Skin epidermis (tissue), 12 donors: Measurements from ENCODE around the gene SLX9.
"Not testable (repeated sequence)": the region's sequence is repeated elsewhere in the genome, so short reads cannot be mapped to it uniquely, and the experiment has no call there.

Experiments
- H3K27ac ChIP-seq, 21 experiments: fragments of 200-600 bp; sonication (generic) in 11 of 21; one replicate each; pipeline ENCODE4 v1.5.0; 2020; ENCODE audit warnings: mild to moderate bottlenecking in 3 of 21, inconsistent platforms in 2 of 21, moderate library complexity in 2 of 21
- H3K4me3 ChIP-seq, 7 experiments: fragments of 200-600 bp; sonication (generic) in 2 of 7; one replicate each; pipeline ENCODE4 v1.5.0; 2020; ENCODE audit warnings: inconsistent platforms in 2 of 7, mild to moderate bottlenecking in 2 of 7, moderate library complexity in 1 of 7

SLX9 gene

GRCh38 chr21:44912506-44913412 lies 27.1 kb upstream of the SLX9 start:
- H3K27ac ChIP-seq: peak overlapping the region in 17 of 21 experiments; percentile 29 to 91 (median 77)
- not testable (repeated sequence) for H3K4me3 ChIP-seq

GRCh38 chr21:44913425-44914175 lies 26.2 kb upstream of the SLX9 start:
- H3K27ac ChIP-seq: peak overlapping the region in 19 of 21 experiments; percentile 1 to 91 (median 73)

GRCh38 chr21:44914176-44914874 lies 25.5 kb upstream of the SLX9 start:
- peak overlapping the region in 1 of 7 experiments; percentile 9 for H3K4me3 ChIP-seq
- H3K27ac ChIP-seq: peak overlapping the region in 17 of 21 experiments; percentile 23 to 91 (median 73)

More at GRCh38 chr21:44913425-44914175, 26.2 kb upstream of the SLX9 start:
- no peak overlapping the region for H3K4me3 ChIP-seq

- Histone ChIP-seq H3K4me3 (no peak overlapping the region), H3K27ac (peak overlapping the region in 2 of 21 experiments; percentile 27 to 99)
Measured at GRCh38 chr21:44916965-44917364, 22.9 kb upstream of the SLX9 start.

- Histone ChIP-seq H3K27ac (peak overlapping the region in 5 of 21 experiments; percentile 4 to 99 (median 93)), H3K4me3 (no peak overlapping the region)
Measured at GRCh38 chr21:44917446-44918106, 22.3 kb upstream of the SLX9 start.

GRCh38 chr21:44918107-44918470 lies 21.7 kb upstream of the SLX9 start:
- H3K4me3 ChIP-seq: peak overlapping the region in 3 of 7 experiments; percentile 40 to 52 (median 45)

GRCh38 chr21:44918581-44919033 lies 21.2 kb upstream of the SLX9 start:
- H3K27ac ChIP-seq: peak overlapping the region in 10 of 21 experiments; percentile 4 to 99 (median 84)
- peak overlapping the region; percentile 3 to 52 (median 42) for H3K4me3 ChIP-seq

More at GRCh38 chr21:44918107-44918470, 21.7 kb upstream of the SLX9 start:
- H3K27ac ChIP-seq: peak overlapping the region in 7 of 21 experiments; percentile 4 to 99 (median 86)

- peak overlapping the region; percentile 32 to 52 (median 42) for H3K4me3 ChIP-seq
- H3K27ac ChIP-seq: peak overlapping the region in 18 of 21 experiments; percentile 7 to 99 (median 82)
Measured at GRCh38 chr21:44919111-44919912, 20.5 kb upstream of the SLX9 start.

- Histone ChIP-seq H3K27ac (peak overlapping the region in 20 of 21 experiments; percentile 3 to 99 (median 80)), H3K4me3 (peak overlapping the region; percentile 32 to 52 (median 42))
Measured at GRCh38 chr21:44919913-44920693, 19.7 kb upstream of the SLX9 start.

GRCh38 chr21:44920694-44921604 lies 18.9 kb upstream of the SLX9 start, which contains the start of gene ITGB2:
Gene ITGB2, minus strand, starts transcription at chr21:44920899. Its CDS starts 10,117 bp downstream, at chr21:44910782.
- Histone ChIP-seq H3K4me3 (peak within 1 kb of the TSS; percentile 32 to 52 (median 42)), H3K27ac (peak within 1 kb of the TSS in 20 of 21 experiments; percentile 3 to 99 (median 80))

GRCh38 chr21:44921928-44922327 lies 17.9 kb upstream of the SLX9 start:
- Histone ChIP-seq H3K4me3 (peak overlapping the region in 3 of 7 experiments; percentile 36 to 52 (median 45)), H3K27ac (peak overlapping the region in 11 of 21 experiments; percentile 3 to 99 (median 86))

GRCh38 chr21:44923480-44924084 lies 16.2 kb upstream of the SLX9 start:
- Histone ChIP-seq H3K27ac (peak overlapping the region in 7 of 21 experiments; percentile 20 to 99 (median 93)), H3K4me3 (no peak overlapping the region)

- H3K4me3 ChIP-seq: no peak overlapping the region
- peak overlapping the region in 15 of 21 experiments; percentile 24 to 99 (median 80) for H3K27ac ChIP-seq
Measured at GRCh38 chr21:44924606-44925377, 15.0 kb upstream of the SLX9 start.

GRCh38 chr21:44925378-44925755 lies 14.5 kb upstream of the SLX9 start:
- Histone ChIP-seq H3K27ac (peak overlapping the region in 19 of 21 experiments; percentile 9 to 99 (median 80)), H3K4me3 (no peak overlapping the region)
